Mammary epithelial cell (primary cell): ENCODE results near the gene GALNT11.

Experiments used
- EZH2 ChIP-seq: IDR thresholded peaks from 2 replicates; pipeline ENCODE4 v1.6.1; 2012; ENCODE audit warnings: low read length, inconsistent platforms, borderline replicate concordance
- TF ChIP-seq, protein P1 (sequence below), 2 donors: IDR thresholded peaks in 1 of 2; conservative IDR thresholded peaks in 1 of 2; 2 replicates each; pipeline ENCODE4 v1.5.1; 2011 to 2012; ENCODE audit warnings: inconsistent platforms in 2 of 2, low read length in 2 of 2, mild to moderate bottlenecking in 2 of 2, control low read depth in 1 of 2, low read depth in 1 of 2; ENCODE audit not compliant: insufficient read depth in 1 of 2; ENCODE audit errors: extremely low read depth in 1 of 2

DNA sequence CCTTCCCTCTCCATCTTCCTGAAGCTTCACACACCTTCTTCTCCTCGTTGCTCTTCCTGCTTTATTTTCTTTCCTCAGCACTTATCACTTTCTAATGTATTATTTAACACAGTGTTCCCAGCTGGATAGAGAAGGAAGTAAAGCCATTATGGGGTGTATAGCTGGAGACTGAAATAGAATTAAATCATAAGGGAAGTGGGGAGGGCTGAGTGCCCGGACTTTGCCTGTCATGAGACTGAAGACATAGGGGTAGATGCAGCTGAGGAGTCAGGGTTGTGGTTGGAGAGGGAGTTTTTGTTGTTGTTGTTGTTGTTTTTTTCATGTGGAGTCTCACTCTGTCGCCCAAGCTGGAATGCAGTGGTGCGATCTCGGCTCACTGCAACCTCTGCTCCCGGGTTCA is 65.3 kb downstream of the GALNT11 start:
- TF ChIP-seq EZH2 = no peak
- TF ChIP-seq, protein P1, sequence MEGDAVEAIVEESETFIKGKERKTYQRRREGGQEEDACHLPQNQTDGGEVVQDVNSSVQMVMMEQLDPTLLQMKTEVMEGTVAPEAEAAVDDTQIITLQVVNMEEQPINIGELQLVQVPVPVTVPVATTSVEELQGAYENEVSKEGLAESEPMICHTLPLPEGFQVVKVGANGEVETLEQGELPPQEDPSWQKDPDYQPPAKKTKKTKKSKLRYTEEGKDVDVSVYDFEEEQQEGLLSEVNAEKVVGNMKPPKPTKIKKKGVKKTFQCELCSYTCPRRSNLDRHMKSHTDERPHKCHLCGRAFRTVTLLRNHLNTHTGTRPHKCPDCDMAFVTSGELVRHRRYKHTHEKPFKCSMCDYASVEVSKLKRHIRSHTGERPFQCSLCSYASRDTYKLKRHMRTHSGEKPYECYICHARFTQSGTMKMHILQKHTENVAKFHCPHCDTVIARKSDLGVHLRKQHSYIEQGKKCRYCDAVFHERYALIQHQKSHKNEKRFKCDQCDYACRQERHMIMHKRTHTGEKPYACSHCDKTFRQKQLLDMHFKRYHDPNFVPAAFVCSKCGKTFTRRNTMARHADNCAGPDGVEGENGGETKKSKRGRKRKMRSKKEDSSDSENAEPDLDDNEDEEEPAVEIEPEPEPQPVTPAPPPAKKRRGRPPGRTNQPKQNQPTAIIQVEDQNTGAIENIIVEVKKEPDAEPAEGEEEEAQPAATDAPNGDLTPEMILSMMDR (conservative IDR thresholded peaks at IDR 0.05 in 1 of 2, IDR thresholded peaks at IDR 0.05 in 1 of 2; ENCODE audit: extremely low read depth in 1 of 2, insufficient read depth in 1 of 2, low read depth in 1 of 2, low read length in 2 of 2) = no peak
